WTC11 (cell line): ENCODE data around the gene TNK1.

Source experiments
- CREB1 ChIP-seq: sonication (generic); formaldehyde crosslinking; IDR thresholded peaks from 2 replicates; pipeline ENCODE4 v1.8.0; 2023; ENCODE audit warnings: mild to moderate bottlenecking, missing genetic modification reagents
- ELF4 ChIP-seq: sonication (generic); formaldehyde crosslinking; IDR thresholded peaks from 2 replicates; pipeline ENCODE4 v1.8.1; 2022; ENCODE audit warnings: low read depth, mild to moderate bottlenecking, moderate library complexity, missing genetic modification reagents
- GABPB1 ChIP-seq: sonication (generic); formaldehyde crosslinking; IDR thresholded peaks from 2 replicates; pipeline ENCODE4 v1.8.1; 2023; ENCODE audit warnings: mild to moderate bottlenecking, missing genetic modification reagents
- HMGA2 ChIP-seq: fragments of 250-450 bp; sonication (Bioruptor Pico); IDR thresholded peaks from 2 replicates; pipeline ENCODE4 v1.4.0; 2021; ENCODE audit warnings: mild to moderate bottlenecking, moderate library complexity
- NR2C2 ChIP-seq: sonication (generic); formaldehyde crosslinking; IDR thresholded peaks from 2 replicates; pipeline ENCODE4 v1.8.0; 2022; ENCODE audit warnings: mild to moderate bottlenecking, missing genetic modification reagents
- TF ChIP-seq, protein P1 (sequence below): sonication (generic); formaldehyde crosslinking; IDR thresholded peaks from 2 replicates; pipeline ENCODE4 v1.8.1; 2023; ENCODE audit warnings: mild to moderate bottlenecking, missing genetic modification reagents
- TF ChIP-seq, protein P2 (sequence below): fragments of 200-600 bp; IDR thresholded peaks from 2 replicates; pipeline ENCODE4 v1.8.0; 2022; ENCODE audit warnings: antibody characterized with exemption
- TF ChIP-seq, protein P3 (sequence below): sonication (generic); formaldehyde crosslinking; conservative IDR thresholded peaks from 2 replicates; pipeline ENCODE4 v1.8.1; 2022; ENCODE audit warnings: mild to moderate bottlenecking, missing genetic modification reagents
- TF ChIP-seq, protein P4 (sequence below): sonication (generic); formaldehyde crosslinking; IDR thresholded peaks from 2 replicates; pipeline ENCODE4 v1.8.1; 2022; ENCODE audit warnings: mild to moderate bottlenecking, missing genetic modification reagents, moderate library complexity, borderline replicate concordance
- TF ChIP-seq, protein P5 (sequence below): sonication (generic); formaldehyde crosslinking; IDR thresholded peaks from 2 replicates; pipeline ENCODE4 v1.8.0; 2022; ENCODE audit warnings: mild to moderate bottlenecking, missing genetic modification reagents
- TF ChIP-seq, protein P6 (sequence below): sonication (generic); formaldehyde crosslinking; IDR thresholded peaks from 2 replicates; pipeline ENCODE4 v1.8.1; 2023; ENCODE audit warnings: mild to moderate bottlenecking, missing genetic modification reagents, moderate library complexity

DNA sequence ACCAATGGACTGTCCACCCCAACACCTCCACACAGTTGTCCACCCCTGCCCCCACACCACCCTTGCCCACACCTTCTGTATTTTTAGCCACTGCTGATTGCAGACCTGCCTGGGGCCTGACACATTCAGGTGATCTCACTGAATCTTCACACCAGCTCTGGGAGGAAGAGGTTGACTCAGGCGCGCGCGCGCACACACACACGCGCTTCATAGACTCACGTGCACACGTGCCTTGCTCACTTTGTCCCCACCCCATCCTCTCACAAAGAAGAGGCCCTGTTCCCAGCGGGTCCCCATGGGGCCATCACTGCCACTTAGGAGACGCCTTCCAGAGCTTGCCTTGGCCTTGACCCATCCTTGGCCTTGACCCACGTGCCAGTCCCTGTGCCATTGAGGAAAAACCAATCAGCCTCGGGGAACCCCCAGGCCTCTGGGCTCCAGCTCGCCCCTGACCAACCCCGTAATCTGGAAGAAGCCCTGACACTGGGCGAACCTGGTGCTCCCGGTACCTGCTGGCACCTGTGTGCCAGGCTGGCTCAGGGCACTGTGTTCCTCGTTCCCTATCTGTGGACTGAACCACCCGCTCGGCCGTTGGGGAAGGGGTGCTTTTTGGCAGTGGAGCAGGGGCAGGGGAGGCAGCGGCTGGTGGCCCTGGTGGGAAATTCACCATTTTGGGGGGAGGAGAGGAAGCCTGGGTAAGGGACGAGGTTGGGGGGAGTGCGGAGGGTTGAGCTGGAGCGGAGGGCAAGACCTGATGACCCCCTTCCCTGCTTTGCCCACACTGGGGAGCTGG lies 29.9 kb downstream of the TNK1 start:
- TF ChIP-seq GABPB1 (CRISPR knock-in tag) (no peak), ELF4 (CRISPR knock-in tag) (no peak), HMGA2 (no peak), NR2C2 (CRISPR knock-in tag) (no peak), CREB1 (CRISPR knock-in tag) (no peak)
- TF ChIP-seq, protein P1, sequence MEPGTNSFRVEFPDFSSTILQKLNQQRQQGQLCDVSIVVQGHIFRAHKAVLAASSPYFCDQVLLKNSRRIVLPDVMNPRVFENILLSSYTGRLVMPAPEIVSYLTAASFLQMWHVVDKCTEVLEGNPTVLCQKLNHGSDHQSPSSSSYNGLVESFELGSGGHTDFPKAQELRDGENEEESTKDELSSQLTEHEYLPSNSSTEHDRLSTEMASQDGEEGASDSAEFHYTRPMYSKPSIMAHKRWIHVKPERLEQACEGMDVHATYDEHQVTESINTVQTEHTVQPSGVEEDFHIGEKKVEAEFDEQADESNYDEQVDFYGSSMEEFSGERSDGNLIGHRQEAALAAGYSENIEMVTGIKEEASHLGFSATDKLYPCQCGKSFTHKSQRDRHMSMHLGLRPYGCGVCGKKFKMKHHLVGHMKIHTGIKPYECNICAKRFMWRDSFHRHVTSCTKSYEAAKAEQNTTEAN (CRISPR knock-in tag): no peak
- TF ChIP-seq, protein P2, sequence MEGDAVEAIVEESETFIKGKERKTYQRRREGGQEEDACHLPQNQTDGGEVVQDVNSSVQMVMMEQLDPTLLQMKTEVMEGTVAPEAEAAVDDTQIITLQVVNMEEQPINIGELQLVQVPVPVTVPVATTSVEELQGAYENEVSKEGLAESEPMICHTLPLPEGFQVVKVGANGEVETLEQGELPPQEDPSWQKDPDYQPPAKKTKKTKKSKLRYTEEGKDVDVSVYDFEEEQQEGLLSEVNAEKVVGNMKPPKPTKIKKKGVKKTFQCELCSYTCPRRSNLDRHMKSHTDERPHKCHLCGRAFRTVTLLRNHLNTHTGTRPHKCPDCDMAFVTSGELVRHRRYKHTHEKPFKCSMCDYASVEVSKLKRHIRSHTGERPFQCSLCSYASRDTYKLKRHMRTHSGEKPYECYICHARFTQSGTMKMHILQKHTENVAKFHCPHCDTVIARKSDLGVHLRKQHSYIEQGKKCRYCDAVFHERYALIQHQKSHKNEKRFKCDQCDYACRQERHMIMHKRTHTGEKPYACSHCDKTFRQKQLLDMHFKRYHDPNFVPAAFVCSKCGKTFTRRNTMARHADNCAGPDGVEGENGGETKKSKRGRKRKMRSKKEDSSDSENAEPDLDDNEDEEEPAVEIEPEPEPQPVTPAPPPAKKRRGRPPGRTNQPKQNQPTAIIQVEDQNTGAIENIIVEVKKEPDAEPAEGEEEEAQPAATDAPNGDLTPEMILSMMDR: no peak
- TF ChIP-seq, protein P3, sequence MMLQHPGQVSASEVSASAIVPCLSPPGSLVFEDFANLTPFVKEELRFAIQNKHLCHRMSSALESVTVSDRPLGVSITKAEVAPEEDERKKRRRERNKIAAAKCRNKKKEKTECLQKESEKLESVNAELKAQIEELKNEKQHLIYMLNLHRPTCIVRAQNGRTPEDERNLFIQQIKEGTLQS: no peak
- TF ChIP-seq, protein P4, sequence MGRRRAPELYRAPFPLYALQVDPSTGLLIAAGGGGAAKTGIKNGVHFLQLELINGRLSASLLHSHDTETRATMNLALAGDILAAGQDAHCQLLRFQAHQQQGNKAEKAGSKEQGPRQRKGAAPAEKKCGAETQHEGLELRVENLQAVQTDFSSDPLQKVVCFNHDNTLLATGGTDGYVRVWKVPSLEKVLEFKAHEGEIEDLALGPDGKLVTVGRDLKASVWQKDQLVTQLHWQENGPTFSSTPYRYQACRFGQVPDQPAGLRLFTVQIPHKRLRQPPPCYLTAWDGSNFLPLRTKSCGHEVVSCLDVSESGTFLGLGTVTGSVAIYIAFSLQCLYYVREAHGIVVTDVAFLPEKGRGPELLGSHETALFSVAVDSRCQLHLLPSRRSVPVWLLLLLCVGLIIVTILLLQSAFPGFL: no peak
- TF ChIP-seq, protein P5, sequence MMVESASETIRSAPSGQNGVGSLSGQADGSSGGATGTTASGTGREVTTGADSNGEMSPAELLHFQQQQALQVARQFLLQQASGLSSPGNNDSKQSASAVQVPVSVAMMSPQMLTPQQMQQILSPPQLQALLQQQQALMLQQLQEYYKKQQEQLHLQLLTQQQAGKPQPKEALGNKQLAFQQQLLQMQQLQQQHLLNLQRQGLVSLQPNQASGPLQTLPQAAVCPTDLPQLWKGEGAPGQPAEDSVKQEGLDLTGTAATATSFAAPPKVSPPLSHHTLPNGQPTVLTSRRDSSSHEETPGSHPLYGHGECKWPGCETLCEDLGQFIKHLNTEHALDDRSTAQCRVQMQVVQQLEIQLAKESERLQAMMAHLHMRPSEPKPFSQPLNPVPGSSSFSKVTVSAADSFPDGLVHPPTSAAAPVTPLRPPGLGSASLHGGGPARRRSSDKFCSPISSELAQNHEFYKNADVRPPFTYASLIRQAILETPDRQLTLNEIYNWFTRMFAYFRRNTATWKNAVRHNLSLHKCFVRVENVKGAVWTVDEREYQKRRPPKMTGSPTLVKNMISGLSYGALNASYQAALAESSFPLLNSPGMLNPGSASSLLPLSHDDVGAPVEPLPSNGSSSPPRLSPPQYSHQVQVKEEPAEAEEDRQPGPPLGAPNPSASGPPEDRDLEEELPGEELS (CRISPR knock-in tag): no peak
- TF ChIP-seq, protein P6, sequence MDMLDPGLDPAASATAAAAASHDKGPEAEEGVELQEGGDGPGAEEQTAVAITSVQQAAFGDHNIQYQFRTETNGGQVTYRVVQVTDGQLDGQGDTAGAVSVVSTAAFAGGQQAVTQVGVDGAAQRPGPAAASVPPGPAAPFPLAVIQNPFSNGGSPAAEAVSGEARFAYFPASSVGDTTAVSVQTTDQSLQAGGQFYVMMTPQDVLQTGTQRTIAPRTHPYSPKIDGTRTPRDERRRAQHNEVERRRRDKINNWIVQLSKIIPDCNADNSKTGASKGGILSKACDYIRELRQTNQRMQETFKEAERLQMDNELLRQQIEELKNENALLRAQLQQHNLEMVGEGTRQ (CRISPR knock-in tag): no peak
